ENCODE results near the gene ZSCAN5A. TPM values are rescaled to one million over a fixed set of nuclear protein-coding genes. Genes with fewer than 3 reads are reported as not detected.

ZSCAN5A gene
- total RNA-seq, 1 experiment from 2014 or later = 13.8 TPM

DNA sequence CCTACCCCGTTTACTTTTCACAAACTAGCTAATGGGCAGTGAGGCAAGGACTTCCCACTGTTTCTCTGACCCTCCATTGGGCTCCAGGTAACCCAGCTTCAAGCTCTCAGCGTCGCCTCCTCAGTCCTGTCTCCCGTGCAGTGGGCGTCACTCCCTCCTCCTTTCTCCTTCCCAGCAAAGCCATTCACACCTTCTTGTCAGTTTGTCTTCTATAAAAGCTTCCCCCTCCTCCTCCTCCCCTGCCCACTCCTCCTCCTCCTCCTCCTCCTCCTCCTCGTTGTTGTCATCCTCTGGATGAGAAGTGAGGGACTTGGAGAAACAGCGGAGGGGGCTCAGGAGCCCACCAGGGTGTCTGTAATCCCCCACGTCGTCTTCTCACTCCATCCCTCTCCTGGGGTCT, 140.6 kb downstream of the ZSCAN5A start:
- DNase-seq (ENCODE audit: low read depth, low spot score) (no peak), ATAC-seq (no peak)
- H3K27me3 ChIP-seq (ENCODE audit: control insufficient read depth, insufficient read depth, low read length) = no peaks in the 10 kb centered on the region
- H3K4me3 ChIP-seq (ENCODE audit: low read depth in 2 of 2, low read length in 2 of 2) = no peak overlapping the region
- no peaks in the 10 kb centered on the region for H3K9me3 ChIP-seq (ENCODE audit: control insufficient read depth, insufficient read depth, low read depth, low read length)
- no TSS peak for BruUV-seq (replicated peaks)
- POLR2A ChIA-PET = no interaction called here
- TF ChIP-seq CTCF (IDR thresholded peaks at IDR 0.05) = no peak
- no peak for TF ChIP-seq SIN3A (IDR thresholded peaks at IDR 0.05; ENCODE audit: borderline replicate concordance, insufficient read depth, low read depth, low read length)
- intact Hi-C loops (cut with micrococcal nuclease; ENCODE audit: unreplicated experiment) = no loop called here
- CTCF ChIA-PET = interaction anchor here (0.5 kb wide), 1 partner anchor 64 kb away, joined by 6 read pairs; no protein-coding TSS in a partner anchor
- in situ Hi-C loops (cut with HindIII; ENCODE audit: low pct_unique_long_range_greater_than_20kb, low sequenced_read_pairs) = no loop called here
- no peaks in the 10 kb centered on the region for H3K4me1 ChIP-seq (ENCODE audit: control insufficient read depth, insufficient read depth, low read length)
- H3K27ac ChIP-seq (ENCODE audit: low read length) = no peak overlapping the region
- H3K36me3 ChIP-seq (ENCODE audit: control insufficient read depth, insufficient read depth, low read length) = no peaks in the 10 kb centered on the region

Other genes starting within 250 kb of the ZSCAN5A start
- 132 TPM for gene ZNF787, start 193.5 kb downstream of the ZSCAN5A start, total RNA-seq (2021; ENCODE audit: unreplicated experiment)
- gene ZNF444, start 173.6 kb downstream of the ZSCAN5A start, total RNA-seq (2021; ENCODE audit: unreplicated experiment) = 81.5 TPM
- not detected for gene GALP, start 138.8 kb downstream of the ZSCAN5A start, total RNA-seq (2021; ENCODE audit: unreplicated experiment)
- gene ZSCAN5B, start 117.1 kb downstream of the ZSCAN5A start, total RNA-seq (2021; ENCODE audit: unreplicated experiment) = not detected
- gene ZSCAN5C, start 112.6 kb downstream of the ZSCAN5A start, total RNA-seq (2021; ENCODE audit: unreplicated experiment) = not detected
- gene EDDM13, start 42.1 kb downstream of the ZSCAN5A start, total RNA-seq (2021; ENCODE audit: unreplicated experiment) = not detected
- gene ZNF582, start 78.7 kb upstream of the ZSCAN5A start, total RNA-seq (2021; ENCODE audit: unreplicated experiment) = 2.0 TPM
- 6.1 TPM for gene ZNF583, start 89.5 kb upstream of the ZSCAN5A start, total RNA-seq (2021; ENCODE audit: unreplicated experiment)
- gene ZNF667, start 162.5 kb upstream of the ZSCAN5A start, total RNA-seq (2021; ENCODE audit: unreplicated experiment) = not detected
- gene ZNF471, start 193.0 kb upstream of the ZSCAN5A start, total RNA-seq (2021; ENCODE audit: unreplicated experiment) = not detected
- not detected for gene ZFP28, start 224.1 kb upstream of the ZSCAN5A start, total RNA-seq (2021; ENCODE audit: unreplicated experiment)